ENCODE measurements around the gene PAK1IP1. TPM values are rescaled to one million over a fixed set of nuclear protein-coding genes. Genes with fewer than 3 reads are reported as not detected.

The PAK1IP1 gene
- total RNA-seq, 6 experiments from 2014 or later = 18.2 to 23.1 (median 19.4) TPM

- DNase-seq = no peak
- no peaks in the 10 kb centered on the region for H3K4me1 Mint-ChIP-seq (ENCODE audit: low read depth)
- TF ChIP-seq CTCF (IDR thresholded peaks at IDR 0.05) = no peak
- no peaks in the 10 kb centered on the region for H3K36me3 Mint-ChIP-seq (ENCODE audit: low read depth)
- no peak overlapping the region for H3K27ac Mint-ChIP-seq
- H3K27me3 Mint-ChIP-seq (ENCODE audit: insufficient read depth) = peaks cover 4% of the 10 kb centered on the region
- H3K9me3 Mint-ChIP-seq = no peaks in the 10 kb centered on the region
- no peak overlapping the region for H3K4me3 Mint-ChIP-seq
Observed at GRCh38 chr6:10681795-10682194, 13.0 kb upstream of the PAK1IP1 start.

GRCh38 chr6:10682355-10682988 is 12.3 kb upstream of the PAK1IP1 start:
- Mint-ChIP-seq H3K27ac (no peak overlapping the region), H3K36me3 (ENCODE audit: low read depth) (no peaks in the 10 kb centered on the region), H3K4me1 (ENCODE audit: low read depth) (no peaks in the 10 kb centered on the region), H3K4me3 (no peak overlapping the region), H3K9me3 (no peaks in the 10 kb centered on the region), H3K27me3 (ENCODE audit: insufficient read depth) (peaks cover 4% of the 10 kb centered on the region)
- no peak for DNase-seq
- TF ChIP-seq CTCF (IDR thresholded peaks at IDR 0.05) = no peak

- no peaks in the 10 kb centered on the region for H3K9me3 Mint-ChIP-seq
- TF ChIP-seq CTCF (IDR thresholded peaks at IDR 0.05) = no peak
- DNase-seq = no peak
- H3K4me1 Mint-ChIP-seq (ENCODE audit: low read depth) = no peaks in the 10 kb centered on the region
- no peaks in the 10 kb centered on the region for H3K36me3 Mint-ChIP-seq (ENCODE audit: low read depth)
- no peak overlapping the region for H3K4me3 Mint-ChIP-seq
- peaks cover 4% of the 10 kb centered on the region for H3K27me3 Mint-ChIP-seq (ENCODE audit: insufficient read depth)
- no peak overlapping the region for H3K27ac Mint-ChIP-seq
Observed at GRCh38 chr6:10684618-10685017, 10.2 kb upstream of the PAK1IP1 start.

DNA sequence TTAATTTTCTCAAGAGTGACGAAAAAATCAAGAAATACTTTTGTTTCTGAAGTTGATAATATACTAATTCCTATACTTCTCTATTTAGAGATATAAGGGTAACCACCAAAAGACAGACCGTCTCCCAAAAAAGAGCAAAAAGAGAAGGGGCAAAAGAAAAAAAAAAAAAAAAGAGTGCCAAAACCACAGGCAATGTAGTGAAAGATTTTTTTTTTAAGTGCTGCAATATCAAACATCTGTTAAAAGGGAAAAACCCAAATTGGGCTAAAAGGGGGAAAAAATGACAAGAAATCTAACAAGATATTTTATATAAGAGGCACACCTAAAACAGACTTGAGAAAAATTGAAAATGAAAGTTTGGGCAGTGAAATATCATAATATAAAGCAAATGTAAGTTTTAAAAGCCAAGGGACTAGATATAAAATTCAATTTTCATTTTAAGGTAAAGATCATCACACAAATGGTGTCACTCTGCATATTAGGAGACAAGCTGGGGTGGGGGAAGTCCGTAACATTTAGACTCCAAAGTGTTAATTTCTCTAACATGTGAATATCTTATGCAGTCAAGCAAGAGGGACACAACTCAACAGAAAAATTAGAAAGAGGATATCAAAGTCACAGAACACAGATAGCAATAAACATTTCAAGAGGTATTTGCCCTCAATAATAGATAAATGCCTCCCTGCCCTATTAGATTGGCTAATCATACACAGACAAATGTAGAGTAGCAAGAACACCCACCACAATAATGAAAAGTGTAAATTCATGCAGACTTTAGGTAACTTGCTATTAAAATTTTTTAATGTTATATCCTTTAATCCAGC is 9.5 kb upstream of the PAK1IP1 start:
- TF ChIP-seq CTCF (IDR thresholded peaks at IDR 0.05) = no peak
- no peak for DNase-seq
- Mint-ChIP-seq H3K27ac (no peak overlapping the region), H3K4me1 (ENCODE audit: low read depth) (no peaks in the 10 kb centered on the region), H3K4me3 (no peak overlapping the region), H3K27me3 (ENCODE audit: insufficient read depth) (peaks cover 4% of the 10 kb centered on the region), H3K9me3 (no peaks in the 10 kb centered on the region), H3K36me3 (ENCODE audit: low read depth) (no peaks in the 10 kb centered on the region)

DNA sequence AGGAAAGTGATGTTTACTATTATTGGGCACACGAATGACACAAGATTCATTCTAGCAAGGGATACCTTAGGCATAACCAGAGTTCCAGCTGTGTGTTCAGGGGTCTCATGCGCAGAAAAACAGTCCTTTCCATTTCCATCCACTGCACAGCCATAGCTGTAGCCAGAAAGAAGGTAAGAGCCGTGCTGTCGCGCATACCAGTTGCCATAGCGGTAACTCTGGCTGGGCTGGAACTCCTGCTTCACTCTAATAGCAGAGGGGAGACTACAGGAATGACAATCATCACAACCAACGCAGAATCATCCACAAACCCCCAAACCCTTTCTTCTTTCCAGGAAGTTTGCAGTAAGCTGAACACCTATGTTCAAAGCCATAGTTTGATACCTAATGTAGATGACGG is 7.9 kb upstream of the PAK1IP1 start:
- H3K9me3 Mint-ChIP-seq = no peaks in the 10 kb centered on the region

More for the DNA sequence above, 7.9 kb upstream of the PAK1IP1 start:
- H3K27me3 Mint-ChIP-seq (ENCODE audit: insufficient read depth) = peaks cover 6% of the 10 kb centered on the region
- H3K27ac Mint-ChIP-seq = no peak overlapping the region
- H3K36me3 Mint-ChIP-seq (ENCODE audit: low read depth) = no peaks in the 10 kb centered on the region
- TF ChIP-seq CTCF (IDR thresholded peaks at IDR 0.05) = no peak
- no peaks in the 10 kb centered on the region for H3K4me1 Mint-ChIP-seq (ENCODE audit: low read depth)
- DNase-seq = no peak
- H3K4me3 Mint-ChIP-seq = no peak overlapping the region

Data from HFFc6 (cell line).